PC-9 (cell line): ENCODE measurements around the gene TMTC4.

Source experiments
- EZH2 ChIP-seq: fragments of 200-600 bp; sonication (generic); IDR thresholded peaks from 2 replicates; pipeline ENCODE4 v1.8.0; 2017; ENCODE audit warnings: antibody characterized with exemption, low read depth
- TF ChIP-seq, protein P1 (sequence below): fragments of 200-600 bp; sonication (generic); conservative IDR thresholded peaks from 2 replicates; pipeline ENCODE4 v1.6.1; 2017; ENCODE audit warnings: mixed run types, antibody characterized with exemption, mild to moderate bottlenecking, moderate library complexity

DNA sequence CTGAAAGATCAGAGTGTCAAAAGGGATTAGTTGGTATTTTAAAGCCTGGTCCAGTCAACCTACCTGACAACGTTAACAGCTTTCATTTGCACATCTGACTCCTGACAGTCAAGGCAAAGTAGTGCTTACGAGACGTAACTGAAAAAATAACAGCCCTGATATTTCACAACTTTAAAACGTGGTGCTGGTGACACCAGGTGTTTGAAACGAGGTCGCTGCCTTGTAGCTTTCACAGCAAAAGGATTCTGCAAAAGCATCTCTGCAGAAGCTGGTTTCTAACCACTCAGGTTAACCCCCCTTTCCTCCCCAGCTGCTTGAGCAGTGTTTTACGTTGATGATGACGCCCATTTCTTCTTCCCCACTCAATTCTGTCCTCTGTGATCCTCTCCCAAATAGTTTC is 109.3 kb downstream of the TMTC4 start:
- TF ChIP-seq, protein P1, sequence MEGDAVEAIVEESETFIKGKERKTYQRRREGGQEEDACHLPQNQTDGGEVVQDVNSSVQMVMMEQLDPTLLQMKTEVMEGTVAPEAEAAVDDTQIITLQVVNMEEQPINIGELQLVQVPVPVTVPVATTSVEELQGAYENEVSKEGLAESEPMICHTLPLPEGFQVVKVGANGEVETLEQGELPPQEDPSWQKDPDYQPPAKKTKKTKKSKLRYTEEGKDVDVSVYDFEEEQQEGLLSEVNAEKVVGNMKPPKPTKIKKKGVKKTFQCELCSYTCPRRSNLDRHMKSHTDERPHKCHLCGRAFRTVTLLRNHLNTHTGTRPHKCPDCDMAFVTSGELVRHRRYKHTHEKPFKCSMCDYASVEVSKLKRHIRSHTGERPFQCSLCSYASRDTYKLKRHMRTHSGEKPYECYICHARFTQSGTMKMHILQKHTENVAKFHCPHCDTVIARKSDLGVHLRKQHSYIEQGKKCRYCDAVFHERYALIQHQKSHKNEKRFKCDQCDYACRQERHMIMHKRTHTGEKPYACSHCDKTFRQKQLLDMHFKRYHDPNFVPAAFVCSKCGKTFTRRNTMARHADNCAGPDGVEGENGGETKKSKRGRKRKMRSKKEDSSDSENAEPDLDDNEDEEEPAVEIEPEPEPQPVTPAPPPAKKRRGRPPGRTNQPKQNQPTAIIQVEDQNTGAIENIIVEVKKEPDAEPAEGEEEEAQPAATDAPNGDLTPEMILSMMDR = no peak
- no peak for TF ChIP-seq EZH2
